ENCODE measurements around the gene C2. TPM values are rescaled to one million over a fixed set of nuclear protein-coding genes. Genes with fewer than 3 reads are reported as not detected.
A peak's percentile ranks its signal among the peaks of the same experiment; 100 is the strongest.

The C2 gene
- total RNA-seq = 7.6 TPM
- long read RNA-seq, transcript C2-201 (18 exons, 2,850 nt) = major isoform, 13 of 19 reads
- long read RNA-seq, partial matches to known transcripts = 2 of 19 reads
- long read RNA-seq, other reads (novel, unspliced or antisense) = 4 of 19 reads

- DNase-seq = no peak
- intact Hi-C loops (cut with DNase I) = no loop called here
- ATAC-seq (ENCODE audit: poor library complexity) = no peak
Observed at GRCh38 chr6:31927242-31927862, at the start of gene C2. Gene C2, plus strand, starts transcription at chr6:31927717. Its CDS starts 36 bp downstream, at chr6:31927753.

- intact Hi-C loops (cut with DNase I) = no loop called here
- no peak for DNase-seq
- no peak for ATAC-seq (ENCODE audit: poor library complexity)
Observed at GRCh38 chr6:31878222-31878621, 49.3 kb upstream of the C2 start.

GRCh38 chr6:31878726-31879125 lies 48.8 kb upstream of the C2 start, which contains the start of gene SLC44A4:
Gene SLC44A4, minus strand, starts transcription at chr6:31878997. Its CDS starts 17 bp downstream, at chr6:31878980.
- intact Hi-C loops (cut with DNase I) = no loop called here
- DNase-seq (no peak), ATAC-seq (ENCODE audit: poor library complexity) (no peak)

- ATAC-seq (ENCODE audit: poor library complexity) (no peak), DNase-seq (no peak)
- intact Hi-C loops (cut with DNase I) = no loop called here
Observed at GRCh38 chr6:31879143-31879542, 48.4 kb upstream of the C2 start.

GRCh38 chr6:31879901-31880300 lies 47.6 kb upstream of the C2 start:
- intact Hi-C loops (cut with DNase I) = no loop called here
- no peak for ATAC-seq (ENCODE audit: poor library complexity)
- no peak for DNase-seq

- intact Hi-C loops (cut with DNase I) = no loop called here
- DNase-seq = no peak
- no peak for ATAC-seq (ENCODE audit: poor library complexity)
Observed at GRCh38 chr6:31880616-31881015, 46.9 kb upstream of the C2 start.

- intact Hi-C loops (cut with DNase I) = no loop called here
- no peak for ATAC-seq (ENCODE audit: poor library complexity)
- DNase-seq = no peak
Observed at GRCh38 chr6:31881136-31881859, 46.2 kb upstream of the C2 start.

- intact Hi-C loops (cut with DNase I) = no loop called here
- ATAC-seq (ENCODE audit: poor library complexity) = no peak
- DNase-seq = no peak
Observed at GRCh38 chr6:31882344-31882743, 45.2 kb upstream of the C2 start.

GRCh38 chr6:31883676-31884075 lies 43.8 kb upstream of the C2 start:
- no peak for DNase-seq
- no peak for ATAC-seq (ENCODE audit: poor library complexity)

GRCh38 chr6:31884528-31885035 lies 42.9 kb upstream of the C2 start:
- no peak for ATAC-seq (ENCODE audit: poor library complexity)
- intact Hi-C loops (cut with DNase I) = no loop called here
- no peak for DNase-seq

More at GRCh38 chr6:31883676-31884075, 43.8 kb upstream of the C2 start:
- intact Hi-C loops (cut with DNase I) = no loop called here

- intact Hi-C loops (cut with DNase I) = no loop called here
- ATAC-seq (ENCODE audit: poor library complexity) (no peak), DNase-seq (no peak)
Observed at GRCh38 chr6:31886541-31886991, 41.0 kb upstream of the C2 start.

- intact Hi-C loops (cut with DNase I) = no loop called here
- no peak for ATAC-seq (ENCODE audit: poor library complexity)
- no peak for DNase-seq
Observed at GRCh38 chr6:31887173-31888007, 40.1 kb upstream of the C2 start.

GRCh38 chr6:31888276-31889258 lies 39.0 kb upstream of the C2 start:
- DNase-seq = no peak
- intact Hi-C loops (cut with DNase I) = no loop called here
- peak; percentile 43 for ATAC-seq (ENCODE audit: poor library complexity)

- ATAC-seq (ENCODE audit: poor library complexity) = peak; percentile 10
- DNase-seq = no peak
- intact Hi-C loops (cut with DNase I) = no loop called here
Observed at GRCh38 chr6:31889331-31889972, 38.1 kb upstream of the C2 start.

- intact Hi-C loops (cut with DNase I) = no loop called here
- DNase-seq (no peak), ATAC-seq (ENCODE audit: poor library complexity) (no peak)
Observed at GRCh38 chr6:31892821-31893220, 34.7 kb upstream of the C2 start.

- DNase-seq (no peak), ATAC-seq (ENCODE audit: poor library complexity) (no peak)
- intact Hi-C loops (cut with DNase I) = no loop called here
Observed at GRCh38 chr6:31896493-31896855, 31.0 kb upstream of the C2 start.

GRCh38 chr6:31896856-31897611 lies 30.5 kb upstream of the C2 start:
- ATAC-seq (ENCODE audit: poor library complexity) = no peak
- intact Hi-C loops (cut with DNase I) = no loop called here

More at GRCh38 chr6:31896856-31897611, 30.5 kb upstream of the C2 start:
- no peak for DNase-seq

Measured in Right ventricle myocardium superior (tissue), 1 donor.